A673 (cell line): ENCODE measurements around the gene DEFB108B. TPM values are rescaled to one million over a fixed set of nuclear protein-coding genes. Genes with fewer than 3 reads are reported as not detected.
A peak's percentile ranks its signal among the peaks of the same experiment; 100 is the strongest.
"Not testable (repeated sequence)": the region's sequence is repeated elsewhere in the genome, so short reads cannot be mapped to it uniquely, and the experiment has no call there.

Source experiments
- BruUV-seq: library from RNA; stranded (reverse); fragments of 400-500 nt; replicated peaks from 2 replicates; lab custom pipeline; 2021; lab: Mats Ljungman, UMichigan
- CTCF ChIA-PET: fragments of 300-600 bp; sonication (Branson Sonifier 250); formaldehyde crosslinking; loops from one replicate; lab custom pipeline; 2022; ENCODE audit warnings: antibody characterized with exemption; lab: Charles Lee
- POLR2A ChIA-PET: fragments of 300-600 bp; sonication (Branson Sonifier 250); formaldehyde crosslinking; loops from one replicate; lab custom pipeline; 2022; ENCODE audit warnings: antibody characterized with exemption; ENCODE audit not compliant: low non-redundant PET; lab: Charles Lee
- DNase-seq: peaks from one replicate; pipeline ENCODE4 v3.0.0-alpha.2; 2015; ENCODE audit warnings: low spot score
- H3K27ac ChIP-seq: fragments of 200-600 bp; sonication (generic); 2 replicates; pipeline ENCODE4 v1.5.1; 2016; ENCODE audit warnings: mixed run types, low read depth, mild to moderate bottlenecking, mixed read lengths, antibody characterized with exemption, low read length; ENCODE audit not compliant: poor library complexity, severe bottlenecking
- H3K27me3 ChIP-seq: fragments of 200-600 bp; sonication (generic); replicated peaks from 2 replicates; pipeline ENCODE4 v1.6.1; 2017; ENCODE audit warnings: mixed run types, low read depth, mild to moderate bottlenecking, mixed read lengths, antibody characterized with exemption, low read length; ENCODE audit not compliant: insufficient read depth, poor library complexity
- H3K36me3 ChIP-seq: fragments of 200-600 bp; sonication (generic); 2 replicates; pipeline ENCODE4 v1.6.1; 2016; ENCODE audit warnings: mixed run types, mild to moderate bottlenecking, mixed read lengths, antibody characterized with exemption, low read length; ENCODE audit not compliant: insufficient read depth, poor library complexity, severe bottlenecking
- H3K4me1 ChIP-seq: fragments of 200-600 bp; sonication (generic); 2 replicates; pipeline ENCODE4 v1.6.1; 2017; ENCODE audit warnings: mixed run types, mild to moderate bottlenecking, mixed read lengths, antibody characterized with exemption, low read length; ENCODE audit not compliant: insufficient read depth, poor library complexity, severe bottlenecking
- H3K4me3 ChIP-seq: fragments of 200-600 bp; sonication (generic); 2 replicates; pipeline ENCODE4 v1.5.1; 2016; ENCODE audit warnings: low read depth, mixed run types, mild to moderate bottlenecking, mixed read lengths, low read length; ENCODE audit not compliant: poor library complexity, severe bottlenecking
- H3K9me3 ChIP-seq: fragments of 200-600 bp; sonication (generic); 2 replicates; pipeline ENCODE4 v1.6.1; 2016; ENCODE audit warnings: mixed run types, low read depth, mild to moderate bottlenecking, mixed read lengths, antibody characterized with exemption, low read length; ENCODE audit not compliant: poor library complexity, severe bottlenecking
- CTCF ChIP-seq: fragments of 300-800, 200-600 bp; sonication (generic); conservative IDR thresholded peaks from 2 replicates; pipeline ENCODE4 v1.5.1; 2017; ENCODE audit warnings: low read depth, mild to moderate bottlenecking, antibody characterized with exemption, low read length, moderate library complexity, mixed read lengths
- intact Hi-C: fragments of 100-400 bp; cut with micrococcal nuclease; formaldehyde crosslinking; loops from one replicate; pipeline ENCODE4 v1.10.0; 2022; ENCODE audit not compliant: unreplicated experiment
- total RNA-seq: library from RNA; stranded (reverse); gene quantifications from 2 replicates; pipeline ENCODE4 v1.2.3, GENCODE V29; 2021

DEFB108B gene
- total RNA-seq, 1 experiment from 2014 or later: not detected

GRCh38 chr11:71813481-71814355, 19.3 kb upstream of the DEFB108B start:
- CTCF ChIA-PET: interaction anchor here (0.6 to 0.9 kb wide), 3 partner anchors 13 to 633 kb away, joined by 3 to 5 read pairs (median 5); no protein-coding TSS in a partner anchor
- H3K4me3 ChIP-seq: peak overlapping the region; percentile 53
- DNase-seq: peak; percentile 86
- H3K27me3 ChIP-seq, BruUV-seq, H3K9me3 ChIP-seq, intact Hi-C loops, H3K36me3 ChIP-seq, POLR2A ChIA-PET, H3K4me1 ChIP-seq: not testable (repeated sequence)
- peak overlapping the region; percentile 50 for H3K27ac ChIP-seq
- TF ChIP-seq CTCF: peak; percentile 74

GRCh38 chr11:71821539-71821938, 11.5 kb upstream of the DEFB108B start:
- DNase-seq, H3K27me3 ChIP-seq, POLR2A ChIA-PET, intact Hi-C loops, H3K36me3 ChIP-seq, H3K4me3 ChIP-seq, H3K27ac ChIP-seq, H3K4me1 ChIP-seq, BruUV-seq, CTCF ChIA-PET, H3K9me3 ChIP-seq: not testable (repeated sequence)

- H3K9me3 ChIP-seq, intact Hi-C loops, BruUV-seq, CTCF ChIA-PET, DNase-seq, POLR2A ChIA-PET, H3K27ac ChIP-seq, H3K27me3 ChIP-seq, H3K4me1 ChIP-seq, H3K4me3 ChIP-seq, H3K36me3 ChIP-seq: not testable (repeated sequence)
Measured at GRCh38 chr11:71829247-71829646, 3.8 kb upstream of the DEFB108B start.

GRCh38 chr11:71829686-71830085, 3.3 kb upstream of the DEFB108B start:
- H3K4me3 ChIP-seq, H3K4me1 ChIP-seq, CTCF ChIA-PET, H3K36me3 ChIP-seq, intact Hi-C loops, BruUV-seq, H3K27ac ChIP-seq, H3K9me3 ChIP-seq, POLR2A ChIA-PET, H3K27me3 ChIP-seq, DNase-seq: not testable (repeated sequence)

- H3K4me3 ChIP-seq, H3K27me3 ChIP-seq, H3K36me3 ChIP-seq, H3K4me1 ChIP-seq, POLR2A ChIA-PET, BruUV-seq, intact Hi-C loops, H3K9me3 ChIP-seq, H3K27ac ChIP-seq, CTCF ChIA-PET, DNase-seq: not testable (repeated sequence)
Measured at GRCh38 chr11:71842720-71843119, 9.7 kb downstream of the DEFB108B start.

GRCh38 chr11:71843355-71843754, 10.4 kb downstream of the DEFB108B start:
- H3K9me3 ChIP-seq, CTCF ChIA-PET, BruUV-seq, H3K27me3 ChIP-seq, H3K27ac ChIP-seq, H3K4me1 ChIP-seq, H3K4me3 ChIP-seq, intact Hi-C loops, H3K36me3 ChIP-seq, POLR2A ChIA-PET, DNase-seq: not testable (repeated sequence)
